Fibroblast of lung (primary cell): Measurements from ENCODE around the gene GRK7. TPM values are rescaled to one million over a fixed set of nuclear protein-coding genes. Genes with fewer than 3 reads are reported as not detected.

Experiments
- DNase-seq, 2 donors: peaks; one replicate each; pipeline versions ENCODE4 v3.0.0 to v3.0.0-alpha.2; 2010; ENCODE audit warnings: low read depth in 2 of 2
- H2AFZ ChIP-seq: 2 replicates; pipeline ENCODE4 v1.5.1; 2012; ENCODE audit warnings: low read length, control low read depth, inconsistent platforms
- H3K27ac ChIP-seq: 2 replicates; pipeline ENCODE4 v1.5.1; 2011; ENCODE audit warnings: low read length, control low read depth; ENCODE audit not compliant: insufficient read depth
- H3K27me3 ChIP-seq: 2 replicates; pipeline ENCODE4 v1.5.1; 2011; ENCODE audit warnings: mild to moderate bottlenecking, low read length; ENCODE audit not compliant: control insufficient read depth, insufficient read depth
- H3K36me3 ChIP-seq: 2 replicates; pipeline ENCODE4 v1.5.1; 2011; ENCODE audit warnings: low read length; ENCODE audit not compliant: control insufficient read depth, insufficient read depth
- H3K4me1 ChIP-seq: 2 replicates; pipeline ENCODE4 v1.5.1; 2011; ENCODE audit warnings: low read length; ENCODE audit not compliant: control insufficient read depth, insufficient read depth; ENCODE audit errors: extremely low read depth
- H3K4me2 ChIP-seq: 2 replicates; pipeline ENCODE4 v1.5.1; 2011; ENCODE audit warnings: low read length, control low read depth; ENCODE audit not compliant: insufficient read depth; ENCODE audit errors: extremely low read depth
- H3K4me3 ChIP-seq, 4 experiments: fragments of 200-600 bp in 1 of 4; sonication (generic) in 1 of 4; replicated peaks in 1 of 4; 2 replicates each; pipeline ENCODE4 v1.5.1; 2011 to 2016; ENCODE audit warnings: low read length in 4 of 4, low read depth in 3 of 4, mild to moderate bottlenecking in 3 of 4, control low read depth in 2 of 4, inconsistent platforms in 1 of 4, mixed read lengths in 1 of 4; ENCODE audit not compliant: insufficient read depth in 1 of 4; ENCODE audit errors: control extremely low read depth in 1 of 4
- H3K79me2 ChIP-seq: 2 replicates; pipeline ENCODE4 v1.5.1; 2012; ENCODE audit warnings: mild to moderate bottlenecking, low read length, inconsistent platforms; ENCODE audit not compliant: control insufficient read depth, insufficient read depth
- H3K9ac ChIP-seq: 2 replicates; pipeline ENCODE4 v1.5.1; 2011; ENCODE audit warnings: mild to moderate bottlenecking, low read length, control low read depth; ENCODE audit not compliant: insufficient read depth
- H3K9me3 ChIP-seq: 2 replicates; pipeline ENCODE4 v1.5.1; 2012; ENCODE audit warnings: low read depth, low read length; ENCODE audit not compliant: control insufficient read depth, insufficient read depth
- H4K20me1 ChIP-seq: 2 replicates; pipeline ENCODE4 v1.5.1; 2011; ENCODE audit warnings: low read length; ENCODE audit not compliant: control insufficient read depth, insufficient read depth; ENCODE audit errors: extremely low read depth
- CTCF ChIP-seq, 2 donors: IDR thresholded peaks in 1 of 2; conservative IDR thresholded peaks in 1 of 2; 1 replicate in 1 of 2; 2 replicates in 1 of 2; pipeline ENCODE4 v1.5.1; 2011 to 2012; ENCODE audit warnings: low read length in 2 of 2, control low read depth in 1 of 2, inconsistent platforms in 1 of 2, low read depth in 1 of 2, mild to moderate bottlenecking in 1 of 2
- EZH2 ChIP-seq: IDR thresholded peaks from 2 replicates; pipeline ENCODE4 v1.5.1; 2012; ENCODE audit warnings: low read length, control low read depth, mild to moderate bottlenecking; ENCODE audit errors: missing control alignments
- polyA plus RNA-seq, 2 donors: library from polyadenylated mRNA; depleted of rRNA in 1 of 2; stranded (reverse) in 1 of 2; unstranded in 1 of 2; fragments of >200 nt; gene quantifications; 2 replicates each; pipeline ENCODE4 v1.2.1, GENCODE V29; 2011 to 2012; ENCODE audit warnings: missing spikeins in 1 of 2
- total RNA-seq: library from RNA; depleted of rRNA; stranded (reverse); fragments of >200 nt; gene quantifications from 2 replicates; pipeline ENCODE4 v1.2.1, GENCODE V29; 2014

The GRK7 gene
- total and polyA plus RNA-seq, 2 donors (not counting 1 experiment from before 2014, with no cell fraction given) = under 0.01 TPM; not detected in 1

GRCh38 chr3:141790171-141790570, 27.0 kb downstream of the GRK7 start:
- no peaks in the 10 kb centered on the region for H3K9me3 ChIP-seq
- H2AFZ ChIP-seq = no peak overlapping the region
- H3K36me3 ChIP-seq = no peaks in the 10 kb centered on the region
- H3K9ac ChIP-seq = no peak overlapping the region
- H3K4me3 ChIP-seq = no peak overlapping the region
- H3K27ac ChIP-seq = no peak overlapping the region
- H3K4me1 ChIP-seq = no peaks in the 10 kb centered on the region
- no peak for DNase-seq
- no peak overlapping the region for H3K4me2 ChIP-seq
- no peaks in the 10 kb centered on the region for H3K27me3 ChIP-seq
- no peaks in the 10 kb centered on the region for H3K79me2 ChIP-seq
- TF ChIP-seq EZH2 (no peak), CTCF (conservative IDR thresholded peaks at IDR 0.05 in 1 of 2, IDR thresholded peaks at IDR 0.05 in 1 of 2; ENCODE audit: low read depth in 1 of 2, low read length in 2 of 2) (no peak)
- H4K20me1 ChIP-seq = no peaks in the 10 kb centered on the region

GRCh38 chr3:141792495-141792894, 29.3 kb downstream of the GRK7 start:
- H3K4me3 ChIP-seq = no peak overlapping the region
- TF ChIP-seq EZH2 (no peak), CTCF (conservative IDR thresholded peaks at IDR 0.05 in 1 of 2, IDR thresholded peaks at IDR 0.05 in 1 of 2; ENCODE audit: low read depth in 1 of 2, low read length in 2 of 2) (no peak)
- no peaks in the 10 kb centered on the region for H3K4me1 ChIP-seq
- no peaks in the 10 kb centered on the region for H3K27me3 ChIP-seq
- H3K4me2 ChIP-seq = no peak overlapping the region
- H3K36me3 ChIP-seq = no peaks in the 10 kb centered on the region
- no peaks in the 10 kb centered on the region for H4K20me1 ChIP-seq
- H2AFZ ChIP-seq = no peak overlapping the region
- H3K27ac ChIP-seq = no peak overlapping the region
- H3K79me2 ChIP-seq = no peaks in the 10 kb centered on the region
- no peaks in the 10 kb centered on the region for H3K9me3 ChIP-seq
- no peak for DNase-seq
- no peak overlapping the region for H3K9ac ChIP-seq

GRCh38 chr3:141793476-141794260, 30.5 kb downstream of the GRK7 start:
- no peak for TF ChIP-seq CTCF (conservative IDR thresholded peaks at IDR 0.05 in 1 of 2, IDR thresholded peaks at IDR 0.05 in 1 of 2; ENCODE audit: low read depth in 1 of 2, low read length in 2 of 2)
- no peak for TF ChIP-seq EZH2
- H3K27ac ChIP-seq = no peak overlapping the region
- no peaks in the 10 kb centered on the region for H3K27me3 ChIP-seq
- no peak for DNase-seq
- H3K9me3 ChIP-seq = no peaks in the 10 kb centered on the region
- H3K79me2 ChIP-seq = no peaks in the 10 kb centered on the region
- no peak overlapping the region for H2AFZ ChIP-seq
- no peaks in the 10 kb centered on the region for H3K36me3 ChIP-seq
- H3K4me2 ChIP-seq = no peak overlapping the region
- no peak overlapping the region for H3K9ac ChIP-seq
- H4K20me1 ChIP-seq = no peaks in the 10 kb centered on the region
- no peak overlapping the region for H3K4me3 ChIP-seq
- H3K4me1 ChIP-seq = peaks cover 4% of the 10 kb centered on the region
